GM18951 (cell line): ENCODE measurements around the gene FAM20C.

Experiments
- POLR2A ChIP-seq: IDR thresholded peaks from 4 replicates; pipeline ENCODE4 v1.6.1; 2011; ENCODE audit warnings: mild to moderate bottlenecking; ENCODE audit not compliant: insufficient read length, insufficient read depth; ENCODE audit errors: extremely low read depth
- in situ Hi-C: fragments of 300-500 bp; cut with MboI; formaldehyde crosslinking; loops from one replicate; pipeline ENCODE4 v1.12.0; 2022; ENCODE audit warnings: low sequenced_read_pairs, mixed read lengths, inconsistent platforms; ENCODE audit not compliant: unreplicated experiment

The FAM20C gene

DNA sequence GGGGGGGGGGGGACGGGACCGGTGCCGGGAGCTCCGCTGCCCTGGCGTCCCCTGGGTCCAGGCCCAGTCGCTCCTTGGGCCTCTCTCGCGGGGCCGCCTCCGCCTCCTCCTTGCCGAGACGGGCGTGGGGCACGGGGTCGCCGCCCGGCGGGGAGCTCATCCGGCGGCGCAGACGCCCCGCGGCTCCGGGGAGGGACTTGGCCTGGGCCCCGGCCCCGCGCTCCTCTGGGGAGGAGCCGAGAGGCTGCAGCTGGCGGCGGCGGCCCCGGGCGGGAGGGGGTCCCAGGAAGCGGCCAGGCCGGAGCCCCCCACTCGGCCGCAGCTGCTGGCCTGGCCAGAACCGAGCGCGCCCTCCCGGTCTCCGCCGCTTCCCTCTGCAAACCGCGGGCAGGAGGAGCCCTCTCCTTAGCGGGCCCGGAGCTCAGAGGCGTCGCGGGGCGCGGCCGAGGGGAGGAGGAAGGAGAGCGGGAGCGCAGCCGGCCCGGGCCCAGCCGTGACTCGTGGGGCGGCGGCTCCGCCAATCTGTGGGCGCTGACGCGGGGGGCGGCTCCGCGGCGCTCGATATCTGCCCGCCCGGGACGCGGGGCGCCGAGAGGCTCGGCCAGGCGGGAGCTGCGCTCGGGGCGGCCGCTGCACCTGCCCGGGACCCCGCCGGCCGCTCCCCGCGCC is at the start of gene FAM20C:
FAM20C (plus strand) TSS at position 591 of the 669 bp plus-strand sequence. CDS start 629 bp downstream, outside the sequence.
- in situ Hi-C loops = no loop called here
- TF ChIP-seq POLR2A = no peak

GRCh38 chr7:143145-143751 is 49.1 kb upstream of the FAM20C start:
- in situ Hi-C loops = no loop called here

GRCh38 chr7:143811-144453 is 48.4 kb upstream of the FAM20C start:
- in situ Hi-C loops = no loop called here
- TF ChIP-seq POLR2A = peak; percentile 29

More at GRCh38 chr7:143145-143751, 49.1 kb upstream of the FAM20C start:
- TF ChIP-seq POLR2A = no peak

DNA sequence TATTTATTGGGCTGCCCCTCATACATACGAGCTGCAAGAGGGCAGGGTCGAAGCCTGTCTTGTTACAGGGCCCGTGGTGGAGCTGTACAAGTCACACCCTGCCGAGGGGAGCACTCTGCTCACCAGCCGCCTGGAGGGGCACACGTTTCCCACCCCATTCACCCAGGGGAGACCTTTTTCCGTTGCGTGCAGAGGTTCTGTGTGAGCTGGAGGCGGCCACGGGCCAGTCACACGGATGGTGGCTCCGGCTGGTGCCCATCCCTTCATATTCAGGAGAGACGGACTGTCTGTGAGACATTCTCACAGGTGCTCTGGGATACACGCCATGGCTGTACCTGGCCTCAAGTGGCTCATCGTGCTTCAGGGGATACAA is 47.9 kb upstream of the FAM20C start:
- TF ChIP-seq POLR2A = no peak
- in situ Hi-C loops = no loop called here

GRCh38 chr7:145863-146262 is 46.5 kb upstream of the FAM20C start:
- no peak for TF ChIP-seq POLR2A
- in situ Hi-C loops = no loop called here

- in situ Hi-C loops = no loop called here
- no peak for TF ChIP-seq POLR2A
These were observed 43.8 kb upstream of the FAM20C start for GRCh38 chr7:148543-148931.

- TF ChIP-seq POLR2A = peak; percentile 90
- in situ Hi-C loops = no loop called here
These were observed 43.2 kb upstream of the FAM20C start for GRCh38 chr7:148932-149790.

GRCh38 chr7:149791-150636 is 42.4 kb upstream of the FAM20C start:
- in situ Hi-C loops = no loop called here
- TF ChIP-seq POLR2A = no peak

DNA sequence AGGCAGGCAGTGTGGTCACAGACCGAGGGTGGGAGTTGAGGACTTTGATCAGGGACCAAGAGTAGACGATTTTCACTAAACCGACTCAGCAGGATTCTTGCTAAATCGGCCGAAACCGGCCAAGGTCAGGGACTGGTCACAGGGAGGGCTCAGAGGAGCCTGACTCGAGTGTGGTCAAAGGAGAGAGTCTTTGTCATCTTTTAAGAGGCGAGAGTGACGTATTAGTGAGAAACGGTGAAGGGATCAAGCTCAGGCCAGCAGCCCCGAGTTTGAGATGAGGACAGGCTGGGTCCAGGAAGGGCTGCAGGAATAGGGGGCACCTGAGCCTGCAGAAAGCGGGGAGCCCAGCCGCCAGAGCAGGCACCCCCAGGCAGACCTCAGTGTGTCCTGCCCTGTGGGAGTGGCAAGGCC is 41.6 kb upstream of the FAM20C start:
- no peak for TF ChIP-seq POLR2A
- in situ Hi-C loops = no loop called here

- no peak for TF ChIP-seq POLR2A
- in situ Hi-C loops = no loop called here
These were observed 40.9 kb upstream of the FAM20C start for GRCh38 chr7:151346-152050.

DNA sequence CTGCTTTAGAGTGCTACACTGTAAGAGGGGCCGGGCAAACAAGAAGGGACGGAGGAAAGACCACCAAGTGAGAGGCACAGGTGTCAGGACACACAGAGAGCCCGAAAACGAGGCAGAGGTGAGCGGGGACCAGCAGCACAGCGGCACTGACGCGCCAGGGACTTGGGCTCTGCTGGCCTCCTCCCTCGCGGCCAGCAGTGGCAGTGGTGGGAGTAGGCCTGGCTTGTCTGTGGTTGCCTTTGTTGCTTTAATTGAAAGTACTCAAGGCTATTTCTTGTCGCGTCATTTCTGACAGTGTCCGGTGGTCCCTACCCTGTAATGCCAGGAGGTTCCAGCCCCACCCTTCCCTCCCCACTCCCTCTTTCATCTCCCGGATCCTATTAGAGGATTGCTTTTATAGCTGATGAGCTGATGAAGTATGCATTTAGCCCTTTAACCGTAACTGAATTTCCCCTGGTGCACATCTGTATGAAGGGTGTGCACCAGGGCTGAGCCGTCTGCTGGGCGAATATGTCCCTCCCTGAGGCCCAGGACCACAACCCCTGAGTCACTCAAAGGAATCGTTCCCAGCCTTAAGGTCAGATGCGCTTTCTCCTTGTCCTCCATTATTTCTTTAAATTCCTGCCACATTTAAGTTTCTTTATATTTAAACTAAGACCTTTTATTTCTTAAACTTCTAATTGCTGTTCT is 39.5 kb upstream of the FAM20C start:
- in situ Hi-C loops = no loop called here
- no peak for TF ChIP-seq POLR2A

GRCh38 chr7:153604-154003 is 38.8 kb upstream of the FAM20C start:
- TF ChIP-seq POLR2A = no peak
- in situ Hi-C loops = no loop called here
